HepG2 (cell line): ENCODE data around the gene GPS2. TPM values are rescaled to one million over a fixed set of nuclear protein-coding genes. Genes with fewer than 3 reads are reported as not detected.

Experiments used
- ASH2L ChIP-seq: fragments of 300-600, 200-600 bp; sonication (generic); IDR thresholded peaks from 2 replicates; pipeline ENCODE4 v1.7.0; 2017; ENCODE audit warnings: low read depth, mild to moderate bottlenecking, moderate library complexity, mixed read lengths, low read length; ENCODE audit not compliant: insufficient read length
- ATRX ChIP-seq: sonication (generic); formaldehyde crosslinking; IDR thresholded peaks from 2 replicates; pipeline ENCODE4 v1.4.0; 2020; ENCODE audit warnings: missing genetic modification reagents, borderline replicate concordance
- HNRNPH1 ChIP-seq: fragments of 200-400 bp; formaldehyde crosslinking; optimal IDR thresholded peaks from 2 replicates; pipeline ENCODE3; 2017; ENCODE audit warnings: mild to moderate bottlenecking, low read depth, low read length
- IRF1 ChIP-seq: sonication (generic); formaldehyde crosslinking; IDR thresholded peaks from 2 replicates; pipeline ENCODE4 v1.4.0; 2020; ENCODE audit warnings: low read depth, mild to moderate bottlenecking, missing genetic modification reagents
- MXD1 ChIP-seq: sonication (generic); formaldehyde crosslinking; IDR thresholded peaks from 2 replicates; pipeline ENCODE4 v1.4.0; 2020; ENCODE audit warnings: mild to moderate bottlenecking, missing genetic modification reagents
- NFKB2 ChIP-seq: sonication (generic); formaldehyde crosslinking; IDR thresholded peaks from 2 replicates; pipeline ENCODE4 v1.4.0; 2020; ENCODE audit warnings: missing genetic modification reagents, borderline replicate concordance
- NPAS2 ChIP-seq: sonication (generic); formaldehyde crosslinking; IDR thresholded peaks from 2 replicates; pipeline ENCODE4 v1.8.0; 2022; ENCODE audit warnings: mild to moderate bottlenecking, missing genetic modification reagents, borderline replicate concordance
- PRDM15 ChIP-seq: sonication (generic); formaldehyde crosslinking; IDR thresholded peaks from 2 replicates; pipeline ENCODE4 v1.4.0; 2020; ENCODE audit warnings: missing genetic modification reagents
- SOX13 ChIP-seq, 3 experiments: fragments of 450-650 bp in 1 of 3; sonication (generic) in 1 of 3; formaldehyde crosslinking in 1 of 3; IDR thresholded peaks in 2 of 3; conservative IDR thresholded peaks in 1 of 3; 2 replicates each; pipeline versions ENCODE4 v1.5.0 to v1.6.1; 2016 to 2020; ENCODE audit warnings: antibody characterized with exemption in 1 of 3, mild to moderate bottlenecking in 1 of 3, missing compliant biosample characterization in 1 of 3, missing genetic modification reagents in 1 of 3, moderate library complexity in 1 of 3
- TOE1 ChIP-seq: sonication (generic); formaldehyde crosslinking; IDR thresholded peaks from 2 replicates; pipeline ENCODE4 v1.4.0; 2020; ENCODE audit warnings: mild to moderate bottlenecking, missing genetic modification reagents
- YY1 ChIP-seq: IDR thresholded peaks from 2 replicates; pipeline ENCODE4 v1.6.1; 2011; ENCODE audit warnings: low read length, low read depth, moderate library complexity, mild to moderate bottlenecking; ENCODE audit not compliant: insufficient read depth, insufficient replicate concordance
- ZNF18 ChIP-seq: sonication (generic); formaldehyde crosslinking; IDR thresholded peaks from 2 replicates; pipeline ENCODE4 v1.8.0; 2022; ENCODE audit warnings: mild to moderate bottlenecking, missing genetic modification reagents; ENCODE audit not compliant: insufficient replicate concordance
- ZNF3 ChIP-seq: IDR thresholded peaks from 2 replicates; pipeline ENCODE4 v1.7.0; 2017; ENCODE audit warnings: inconsistent platforms
- ZNF615 ChIP-seq: sonication (generic); formaldehyde crosslinking; IDR thresholded peaks from 2 replicates; pipeline ENCODE4 v1.5.0; 2020; ENCODE audit warnings: mild to moderate bottlenecking, missing genetic modification reagents, borderline replicate concordance
- ZNF720 ChIP-seq: sonication (generic); formaldehyde crosslinking; IDR thresholded peaks from 2 replicates; pipeline ENCODE4 v1.4.0; 2020; ENCODE audit warnings: missing genetic modification reagents
- ZNF746 ChIP-seq: sonication (generic); formaldehyde crosslinking; IDR thresholded peaks from 2 replicates; pipeline ENCODE4 v1.8.0; 2022; ENCODE audit warnings: mild to moderate bottlenecking, missing genetic modification reagents
- ZSCAN9 ChIP-seq: IDR thresholded peaks from 2 replicates; pipeline ENCODE4 v1.6.1; 2016; ENCODE audit warnings: borderline replicate concordance
- polyA plus RNA-seq, 8 experiments: library from polyadenylated mRNA; depleted of rRNA in 3 of 8; stranded (reverse) in 7 of 8; unstranded in 1 of 8; fragments of >200 nt; fragmentation: Illumina TruSeq in 4 of 8; extraction: Trizol in 4 of 8; gene quantifications; 2 replicates each; pipeline versions ENCODE4 v1.2.1 to v1.2.3, GENCODE V29; 2011 to 2016; ENCODE audit warnings: low read depth in 4 of 8, missing spikeins in 1 of 8, mixed read lengths in 1 of 8; ENCODE audit not compliant: insufficient read depth in 1 of 8
- total RNA-seq, 5 experiments: library from RNA; depleted of rRNA; stranded (reverse); fragments of >200 nt; fragmentation: Illumina TruSeq; extraction: Trizol; gene quantifications; 2 replicates each; pipeline ENCODE4 v1.2.3, GENCODE V29; 2016; ENCODE audit warnings: low read depth in 1 of 5
- TF ChIP-seq, protein P1 (sequence below): sonication (generic); formaldehyde crosslinking; IDR thresholded peaks from 2 replicates; pipeline ENCODE4 v1.5.0; 2020; ENCODE audit warnings: mild to moderate bottlenecking, missing genetic modification reagents

The GPS2 gene
- total and polyA plus RNA-seq, 2 of the 13 experiments (the other 11 are each of a cell fraction or from before 2014, with no cell fraction given) = 58.0 to 59.4 TPM

DNA sequence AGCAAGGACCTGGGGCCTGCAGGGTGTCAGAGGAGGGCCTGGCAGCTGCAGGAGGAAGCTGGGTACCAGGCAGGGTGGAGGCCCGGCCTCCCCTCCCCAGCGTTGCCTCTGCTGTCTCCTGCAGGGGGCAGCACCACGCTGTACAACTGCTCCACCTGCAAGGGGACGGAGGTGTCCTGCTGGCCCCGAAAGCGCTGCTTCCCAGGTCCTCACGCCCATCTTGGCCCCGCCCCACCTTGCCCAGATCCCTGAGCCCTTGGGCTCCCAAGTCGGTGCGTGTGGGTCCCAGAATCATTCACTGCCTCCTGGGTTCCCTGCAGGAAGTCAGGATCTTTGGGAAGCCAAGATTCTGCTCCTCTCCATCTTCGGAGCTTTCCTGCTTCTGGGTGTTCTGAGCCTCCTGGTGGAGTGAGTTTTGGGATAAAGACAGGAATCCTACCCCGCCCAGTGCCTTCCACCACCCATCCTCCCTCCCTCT, 41.0 kb upstream of the GPS2 start (continued):
- TF ChIP-seq NFKB2 (CRISPR knock-in tag) (no peak), ZNF18 (CRISPR knock-in tag) (no peak), ZSCAN9 (CRISPR knock-in tag) (no peak), NPAS2 (CRISPR knock-in tag) (no peak), HNRNPH1 (no peak), PRDM15 (no peak), ZNF3 (no peak), ATRX (no peak), ZNF746 (no peak), ZNF720 (CRISPR knock-in tag) (no peak), ZNF615 (CRISPR knock-in tag) (no peak), IRF1 (CRISPR knock-in tag) (no peak), MXD1 (CRISPR knock-in tag) (no peak), TOE1 (no peak), ASH2L (no peak), SOX13 (IDR thresholded peaks at IDR 0.05) (no peak), SOX13 (CRISPR knock-in tag; conservative IDR thresholded peaks at IDR 0.05 in 1 of 2, IDR thresholded peaks at IDR 0.05 in 1 of 2) (no peak), YY1 (peak; percentile 60)
- TF ChIP-seq, protein P1, sequence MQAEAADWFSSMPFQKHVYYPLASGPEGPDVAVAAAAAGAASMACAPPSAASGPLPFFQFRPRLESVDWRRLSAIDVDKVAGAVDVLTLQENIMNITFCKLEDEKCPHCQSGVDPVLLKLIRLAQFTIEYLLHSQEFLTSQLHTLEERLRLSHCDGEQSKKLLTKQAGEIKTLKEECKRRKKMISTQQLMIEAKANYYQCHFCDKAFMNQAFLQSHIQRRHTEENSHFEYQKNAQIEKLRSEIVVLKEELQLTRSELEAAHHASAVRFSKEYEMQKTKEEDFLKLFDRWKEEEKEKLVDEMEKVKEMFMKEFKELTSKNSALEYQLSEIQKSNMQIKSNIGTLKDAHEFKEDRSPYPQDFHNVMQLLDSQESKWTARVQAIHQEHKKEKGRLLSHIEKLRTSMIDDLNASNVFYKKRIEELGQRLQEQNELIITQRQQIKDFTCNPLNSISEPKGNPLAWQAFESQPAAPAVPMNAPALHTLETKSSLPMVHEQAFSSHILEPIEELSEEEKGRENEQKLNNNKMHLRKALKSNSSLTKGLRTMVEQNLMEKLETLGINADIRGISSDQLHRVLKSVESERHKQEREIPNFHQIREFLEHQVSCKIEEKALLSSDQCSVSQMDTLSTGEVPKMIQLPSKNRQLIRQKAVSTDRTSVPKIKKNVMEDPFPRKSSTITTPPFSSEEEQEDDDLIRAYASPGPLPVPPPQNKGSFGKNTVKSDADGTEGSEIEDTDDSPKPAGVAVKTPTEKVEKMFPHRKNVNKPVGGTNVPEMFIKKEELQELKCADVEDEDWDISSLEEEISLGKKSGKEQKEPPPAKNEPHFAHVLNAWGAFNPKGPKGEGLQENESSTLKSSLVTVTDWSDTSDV (CRISPR knock-in tag) = no peak
